Right ventricle myocardium inferior (tissue), 1 donor: Measurements from ENCODE around the gene PCDHGB6. TPM values are rescaled to one million over a fixed set of nuclear protein-coding genes. Genes with fewer than 3 reads are reported as not detected.
A peak's percentile ranks its signal among the peaks of the same experiment; 100 is the strongest.
"Not testable (repeated sequence)": the region's sequence is repeated elsewhere in the genome, so short reads cannot be mapped to it uniquely, and the experiment has no call there.

Experiments used
- ATAC-seq: fragments of 200-7000 bp; cut with Tn5 transposase; one replicate; pipeline ENCODE4 v1.9.1; 2020; ENCODE audit warnings: mild to moderate bottlenecking, moderate library complexity
- DNase-seq: peaks from one replicate; pipeline ENCODE4 v3.0.0; 2021; ENCODE audit errors: missing footprints
- intact Hi-C: fragments of 100-400 bp; cut with DNase I; formaldehyde crosslinking; loops from one replicate; pipeline ENCODE4 v1.11.0; 2022
- long read RNA-seq: library from polyadenylated mRNA; unstranded; transcript quantifications from one replicate; pipeline ENCODE4 v2.0.0, GENCODE V29; 2021
- total RNA-seq: library from RNA; stranded (reverse); fragmentation: NEBNext Ultra II Directional; extraction: Animal tissue kit (Norgen Biotek cat#: 25700); gene quantifications from one replicate; pipeline ENCODE4 v1.2.1, GENCODE V29; 2021
- donor health status: DM: no; HTN: yes; CAD: no; lungs with severe emphysema.

Gene PCDHGB6
- total RNA-seq = 5.9 TPM
- long read RNA-seq, full-length matches to known transcripts = 1 of 1 reads
- long read RNA-seq, partial matches to known transcripts = 0 of 1 reads
- long read RNA-seq, other reads (novel, unspliced or antisense) = 0 of 1 reads

DNA sequence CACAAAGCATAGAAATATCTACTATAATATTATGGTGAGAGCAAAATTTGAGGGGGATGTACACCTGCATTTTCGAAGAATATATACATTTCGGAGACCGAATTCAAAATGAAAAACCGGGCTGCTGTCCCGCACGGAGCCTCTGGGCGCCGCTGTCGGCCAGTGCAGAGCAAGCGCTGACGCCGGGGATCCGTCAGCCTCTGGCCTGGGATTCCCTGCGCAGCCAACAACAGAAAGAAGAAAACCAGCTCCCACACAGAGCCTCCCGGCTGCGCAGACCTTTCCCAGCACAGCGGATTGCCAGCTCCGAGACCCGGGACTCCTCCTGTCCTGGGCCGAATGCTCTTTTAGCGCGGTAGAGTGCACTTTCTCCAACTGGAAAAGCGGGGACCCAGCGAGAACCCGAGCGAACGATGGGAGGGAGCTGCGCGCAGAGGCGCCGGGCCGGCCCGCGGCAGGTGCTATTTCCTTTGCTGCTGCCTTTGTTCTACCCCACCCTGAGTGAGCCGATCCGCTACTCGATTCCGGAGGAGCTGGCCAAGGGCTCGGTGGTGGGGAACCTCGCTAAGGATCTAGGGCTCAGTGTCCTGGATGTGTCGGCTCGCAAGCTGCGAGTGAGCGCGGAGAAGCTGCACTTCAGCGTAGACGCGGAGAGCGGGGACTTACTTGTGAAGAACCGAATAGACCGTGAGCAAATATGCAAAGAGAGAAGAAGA is at the start of gene PCDHGB6:
PCDHGB6 (plus strand) TSS at position 232 of the 716 bp plus-strand sequence; CDS start at position 414, 182 bp downstream.
- peak; percentile 79 for ATAC-seq

DNA sequence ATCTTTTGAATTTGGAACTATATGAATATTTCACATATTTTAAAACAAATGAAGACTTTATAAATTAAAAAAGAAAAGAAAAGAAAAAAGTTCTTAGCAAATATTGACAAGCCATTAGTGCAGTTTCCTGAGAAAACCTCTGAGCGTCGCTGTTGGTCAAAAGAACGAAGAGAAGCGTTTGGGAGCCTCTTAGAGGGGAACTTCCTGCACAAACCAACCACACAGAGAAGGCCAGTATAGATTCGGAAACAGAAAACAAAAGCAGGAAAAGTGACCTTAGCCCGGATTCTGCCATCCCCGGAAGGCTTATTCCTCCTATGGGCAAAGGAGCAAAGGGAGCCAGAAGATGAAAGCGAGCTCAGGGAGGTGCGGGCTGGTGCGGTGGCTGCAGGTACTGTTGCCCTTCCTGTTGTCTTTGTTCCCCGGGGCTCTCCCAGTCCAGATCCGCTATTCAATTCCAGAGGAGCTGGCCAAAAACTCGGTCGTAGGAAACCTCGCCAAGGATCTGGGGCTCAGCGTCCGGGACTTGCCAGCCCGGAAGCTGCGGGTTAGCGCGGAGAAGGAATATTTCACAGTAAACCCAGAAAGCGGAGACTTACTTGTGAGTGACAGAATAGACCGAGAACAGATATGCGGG is 47.9 kb upstream of the PCDHGB6 start, which contains the start of gene PCDHGB2:
PCDHGB2 (plus strand) TSS at position 205 of the 637 bp plus-strand sequence; CDS start at position 347, 142 bp downstream.
- DNase-seq (no peak), ATAC-seq (peak; percentile 39)
- intact Hi-C loops = no loop called here

More for the DNA sequence above, at the start of gene PCDHGB6:
- peak; percentile 81 for DNase-seq
- intact Hi-C loops = not testable (repeated sequence)

DNA sequence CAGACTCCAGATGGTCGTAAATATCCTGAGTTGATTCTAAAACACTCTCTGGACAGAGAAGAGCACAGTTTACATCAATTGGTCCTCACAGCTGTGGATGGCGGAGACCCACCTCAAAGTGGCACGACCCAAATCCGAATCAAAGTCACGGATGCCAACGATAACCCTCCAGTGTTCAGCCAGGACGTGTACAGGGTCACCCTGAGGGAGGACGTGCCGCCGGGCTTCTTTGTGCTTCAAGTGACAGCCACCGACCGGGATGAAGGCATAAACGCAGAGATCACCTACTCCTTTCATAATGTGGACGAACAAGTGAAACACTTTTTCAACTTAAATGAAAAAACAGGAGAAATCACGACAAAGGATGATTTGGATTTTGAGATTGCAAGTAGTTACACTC is 47.1 kb upstream of the PCDHGB6 start:
- ATAC-seq (no peak), DNase-seq (no peak)
- intact Hi-C loops = no loop called here

DNA sequence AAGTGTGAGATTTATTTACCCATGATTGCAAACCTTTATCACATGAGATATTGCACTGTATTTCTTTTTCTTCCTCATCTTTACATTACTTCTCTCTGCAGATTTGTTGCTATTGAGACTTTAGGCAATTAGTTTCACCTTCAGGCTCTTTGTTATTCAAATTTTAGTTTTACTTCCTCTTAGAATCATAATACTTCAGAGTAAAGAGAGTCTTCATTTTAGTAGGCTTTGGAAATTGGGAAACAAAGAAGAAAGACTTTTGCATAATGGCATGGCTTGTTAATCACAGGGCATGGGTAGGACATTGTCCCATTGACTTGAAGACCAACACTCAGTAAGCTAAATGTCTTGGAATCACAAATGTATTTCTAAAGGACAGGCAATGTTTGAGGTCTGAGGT is 45.1 kb upstream of the PCDHGB6 start:
- ATAC-seq (no peak), DNase-seq (no peak)
- intact Hi-C loops = no loop called here

DNA sequence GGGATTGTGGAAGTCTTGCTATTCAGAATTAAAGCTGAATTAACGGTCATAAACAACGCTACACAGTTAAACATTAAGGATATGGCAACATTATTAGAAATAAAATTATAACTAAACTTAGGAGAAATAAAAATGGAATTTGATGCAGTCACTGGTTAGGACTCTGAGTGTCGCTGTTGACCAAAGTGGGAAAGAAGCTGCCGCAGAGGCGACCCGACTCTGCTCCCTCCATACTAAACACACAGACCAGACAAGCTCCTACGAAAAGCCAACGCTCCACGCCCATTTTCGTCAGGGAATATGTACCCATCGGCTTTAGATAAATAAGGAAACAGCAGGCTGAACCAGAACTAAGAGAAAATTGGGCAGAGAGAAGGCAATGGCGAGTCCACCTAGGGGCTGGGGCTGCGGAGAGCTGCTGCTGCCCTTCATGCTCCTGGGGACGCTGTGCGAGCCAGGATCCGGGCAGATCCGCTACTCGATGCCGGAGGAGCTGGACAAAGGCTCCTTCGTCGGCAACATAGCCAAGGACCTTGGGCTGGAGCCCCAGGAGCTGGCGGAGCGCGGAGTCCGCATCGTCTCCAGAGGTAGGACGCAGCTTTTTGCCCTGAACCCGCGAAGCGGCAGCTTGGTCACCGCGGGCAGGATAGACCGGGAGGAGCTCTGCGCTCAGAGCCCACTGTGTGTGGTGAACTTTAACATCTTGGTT is 43.7 kb upstream of the PCDHGB6 start, which contains the start of gene PCDHGA5:
PCDHGA5 (plus strand) TSS at position 211 of the 709 bp plus-strand sequence; CDS start at position 380, 169 bp downstream.
- intact Hi-C loops = no loop called here
- DNase-seq (no peak), ATAC-seq (peak; percentile 65)

DNA sequence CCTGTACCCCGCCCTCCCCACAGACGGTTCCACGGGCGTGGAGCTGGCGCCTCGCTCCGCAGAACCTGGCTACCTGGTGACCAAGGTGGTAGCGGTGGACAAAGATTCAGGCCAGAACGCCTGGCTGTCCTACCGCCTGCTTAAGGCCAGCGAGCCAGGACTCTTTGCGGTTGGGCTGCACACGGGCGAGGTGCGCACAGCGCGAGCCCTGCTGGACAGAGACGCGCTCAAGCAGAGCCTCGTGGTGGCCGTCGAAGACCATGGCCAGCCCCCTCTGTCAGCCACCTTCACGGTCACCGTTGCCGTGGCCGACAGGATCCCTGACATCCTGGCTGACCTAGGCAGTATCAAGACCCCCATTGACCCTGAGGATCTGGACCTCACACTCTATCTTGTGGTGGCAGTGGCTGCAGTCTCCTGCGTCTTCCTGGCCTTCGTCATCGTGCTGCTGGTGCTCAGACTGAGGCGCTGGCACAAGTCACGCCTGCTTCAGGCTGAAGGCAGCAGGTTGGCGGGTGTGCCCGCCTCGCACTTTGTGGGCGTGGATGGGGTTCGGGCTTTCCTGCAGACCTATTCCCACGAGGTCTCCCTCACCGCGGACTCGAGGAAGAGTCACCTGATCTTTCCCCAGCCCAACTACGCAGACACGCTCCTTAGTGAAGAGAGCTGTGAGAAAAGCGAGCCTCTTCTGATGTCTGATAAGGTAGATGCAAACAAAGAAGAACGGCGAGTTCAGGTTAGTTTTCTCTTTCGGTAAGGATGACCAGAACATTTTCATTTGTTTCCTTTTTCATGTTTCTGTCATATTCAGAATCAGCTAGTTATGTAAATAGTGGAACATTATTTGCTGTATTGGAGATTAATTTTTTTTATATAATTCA is 41.6 kb upstream of the PCDHGB6 start:
- intact Hi-C loops = no loop called here
- ATAC-seq (no peak), DNase-seq (no peak)

DNA sequence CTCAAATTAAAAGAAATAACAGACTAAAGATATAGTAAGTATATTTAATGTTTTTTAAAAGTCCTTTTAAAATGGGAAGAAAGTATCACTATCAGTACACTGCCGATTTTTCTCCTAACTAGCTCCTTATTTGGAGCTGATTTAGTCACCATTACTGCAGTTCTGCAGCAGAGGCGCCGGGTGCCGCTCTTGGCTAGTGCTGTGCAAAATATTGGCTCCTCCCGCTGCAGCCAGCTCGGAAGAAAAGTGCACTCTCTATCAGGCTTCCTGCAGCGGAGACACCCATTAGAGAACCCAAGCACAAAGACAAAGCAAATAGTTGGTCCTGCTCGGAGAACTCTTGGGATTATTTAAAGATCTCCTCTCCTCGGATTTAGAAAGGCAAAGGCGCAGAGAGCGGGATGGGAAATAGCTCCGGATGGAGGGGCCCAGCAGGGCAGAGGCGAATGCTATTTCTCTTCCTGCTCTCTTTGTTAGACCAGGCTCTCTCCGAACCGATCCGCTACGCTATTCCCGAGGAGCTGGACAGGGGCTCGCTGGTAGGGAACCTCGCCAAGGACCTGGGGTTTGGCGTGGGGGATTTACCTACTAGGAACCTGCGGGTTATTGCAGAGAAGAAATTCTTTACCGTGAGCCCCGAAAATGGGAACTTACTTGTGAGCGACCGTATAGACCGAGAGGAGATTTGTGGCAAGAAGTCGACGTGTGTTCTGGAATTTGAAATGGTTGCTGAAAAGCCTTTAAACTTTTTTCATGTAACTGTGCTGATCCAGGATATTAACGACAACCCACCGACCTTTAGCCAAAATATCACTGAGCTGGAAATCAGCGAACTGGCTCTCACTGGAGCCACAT is 37.6 kb upstream of the PCDHGB6 start, which contains the start of gene PCDHGB3:
PCDHGB3 (plus strand) TSS at position 249 of the 855 bp plus-strand sequence; CDS start at position 402, 153 bp downstream.
- intact Hi-C loops = loop anchor here (5.0 kb wide), 1 partner anchor 42 kb away; the partner anchor contains the start of gene PCDHGA10
- peak; percentile 84 for DNase-seq
- ATAC-seq = peak; percentile 86

DNA sequence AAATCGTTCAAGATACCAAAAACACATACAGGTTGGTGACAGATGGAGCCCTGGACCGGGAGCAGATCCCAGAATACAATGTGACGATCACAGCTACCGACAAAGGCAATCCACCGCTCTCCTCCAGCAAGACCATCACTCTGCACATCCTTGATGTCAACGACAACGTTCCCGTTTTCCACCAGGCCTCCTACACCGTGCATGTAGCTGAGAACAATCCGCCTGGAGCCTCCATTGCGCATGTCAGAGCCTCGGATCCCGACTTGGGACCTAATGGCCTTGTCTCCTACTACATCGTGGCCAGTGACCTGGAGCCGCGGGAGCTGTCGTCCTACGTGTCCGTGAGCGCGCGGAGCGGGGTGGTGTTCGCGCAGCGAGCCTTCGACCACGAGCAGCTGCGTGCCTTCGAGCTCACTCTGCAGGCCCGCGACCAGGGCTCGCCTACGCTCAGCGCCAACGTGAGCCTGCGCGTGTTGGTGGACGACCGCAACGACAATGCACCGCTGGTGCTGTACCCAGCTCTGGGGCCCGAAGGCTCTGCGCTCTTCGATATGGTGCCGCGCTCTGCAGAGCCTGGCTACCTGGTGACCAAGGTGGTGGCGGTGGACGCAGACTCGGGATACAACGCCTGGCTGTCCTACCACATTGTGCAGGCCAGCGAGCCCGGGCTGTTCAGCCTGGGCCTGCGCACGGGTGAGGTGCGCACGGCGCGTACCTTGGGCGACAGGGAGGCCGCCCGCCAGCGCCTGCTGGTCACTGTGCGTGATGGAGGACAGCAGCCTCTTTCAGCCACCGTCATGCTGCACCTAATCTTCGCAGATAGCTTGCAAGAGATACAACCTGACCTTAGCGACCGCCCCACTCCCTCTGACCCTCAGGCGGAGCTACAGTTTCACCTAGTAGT is 36.0 kb upstream of the PCDHGB6 start:
- ATAC-seq (peak; percentile 34), DNase-seq (no peak)
- intact Hi-C loops = loop anchor here (5.0 kb wide), 1 partner anchor 40 kb away; the partner anchor contains the start of gene PCDHGA10

DNA sequence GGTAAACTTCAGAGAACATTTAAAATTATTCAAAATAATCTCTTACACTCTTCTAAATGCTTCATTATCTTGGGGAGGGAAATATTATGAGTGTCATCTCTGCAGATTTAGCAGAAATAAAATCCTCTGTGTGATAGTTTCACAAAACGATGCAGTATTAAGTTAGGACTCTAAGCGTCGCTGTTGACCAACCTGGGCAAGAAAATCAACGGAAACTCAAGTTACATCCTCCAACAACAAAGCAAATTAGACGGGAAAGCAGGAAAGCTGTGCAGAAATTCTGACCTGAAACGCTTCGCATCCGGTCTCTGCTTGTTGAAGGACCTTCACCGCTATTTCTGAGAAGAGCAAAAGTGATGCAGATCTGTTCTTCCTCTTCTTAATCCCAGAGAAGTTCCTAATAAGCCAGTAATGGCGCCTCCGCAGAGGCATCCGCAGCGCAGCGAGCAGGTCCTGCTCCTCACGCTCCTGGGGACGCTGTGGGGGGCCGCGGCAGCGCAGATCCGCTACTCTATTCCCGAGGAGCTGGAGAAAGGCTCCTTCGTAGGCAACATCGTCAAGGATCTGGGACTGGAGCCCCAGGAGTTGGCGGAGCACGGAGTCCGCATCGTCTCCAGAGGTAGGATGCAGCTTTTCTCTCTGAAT is 34.0 kb upstream of the PCDHGB6 start, which contains the start of gene PCDHGA6:
PCDHGA6 (plus strand) TSS at position 219 of the 645 bp plus-strand sequence; CDS start at position 412, 193 bp downstream.
- DNase-seq (no peak), ATAC-seq (no peak)
- intact Hi-C loops = loop anchor here (5.0 kb wide), 1 partner anchor 39 kb away; the partner anchor contains the start of gene PCDHGA10

DNA sequence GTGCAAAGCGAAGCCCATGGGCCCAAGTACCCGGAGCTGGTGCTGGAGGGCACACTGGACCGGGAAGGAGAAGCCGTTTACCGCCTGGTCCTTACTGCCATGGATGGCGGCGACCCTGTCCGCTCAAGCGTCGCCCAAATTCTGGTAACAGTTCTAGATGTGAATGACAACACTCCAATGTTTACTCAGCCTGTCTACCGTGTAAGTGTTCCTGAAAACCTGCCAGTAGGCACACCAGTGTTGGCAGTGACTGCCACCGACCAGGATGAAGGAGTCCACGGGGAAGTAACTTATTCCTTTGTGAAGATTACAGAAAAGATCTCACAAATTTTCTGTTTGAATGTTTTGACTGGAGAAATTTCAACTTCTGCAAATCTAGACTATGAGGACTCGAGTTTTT is 33.2 kb upstream of the PCDHGB6 start:
- peak; percentile 26 for ATAC-seq
- intact Hi-C loops = loop anchor here (1.0 to 5.0 kb wide), 2 partner anchors 21 to 38 kb away; partner anchors contain the start of gene PCDHGA10
- DNase-seq = no peak

DNA sequence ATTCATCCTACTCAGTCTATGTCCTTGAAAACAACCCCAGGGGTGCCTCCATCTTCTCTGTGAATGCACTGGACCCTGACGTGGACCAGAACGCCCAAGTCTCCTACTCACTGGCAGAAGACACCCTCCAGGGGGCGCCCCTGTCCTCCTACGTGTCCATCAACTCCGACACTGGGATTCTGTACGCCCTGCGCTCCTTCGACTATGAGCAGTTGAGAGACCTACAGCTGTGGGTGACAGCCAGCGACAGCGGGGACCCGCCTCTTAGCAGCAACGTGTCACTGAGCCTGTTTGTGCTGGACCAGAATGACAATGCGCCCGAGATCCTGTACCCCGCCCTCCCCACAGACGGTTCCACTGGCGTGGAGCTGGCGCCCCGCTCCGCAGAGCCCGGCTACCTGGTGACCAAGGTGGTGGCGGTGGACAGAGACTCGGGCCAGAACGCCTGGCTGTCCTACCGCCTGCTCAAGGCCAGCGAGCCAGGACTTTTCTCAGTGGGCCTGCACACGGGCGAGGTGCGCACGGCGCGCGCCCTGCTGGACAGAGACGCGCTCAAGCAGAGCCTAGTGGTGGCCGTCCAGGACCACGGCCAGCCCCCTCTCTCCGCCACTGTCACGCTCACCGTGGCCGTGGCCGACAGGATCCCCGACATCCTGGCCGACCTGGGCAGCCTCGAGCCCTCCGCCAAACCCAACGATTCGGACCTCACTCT is 32.2 kb upstream of the PCDHGB6 start:
- DNase-seq = not testable (repeated sequence)
- peak; percentile 26 for ATAC-seq
- intact Hi-C loops = loop anchor here (1.0 kb wide), 1 partner anchor 20 kb away; no protein-coding TSS in a partner anchor

DNA sequence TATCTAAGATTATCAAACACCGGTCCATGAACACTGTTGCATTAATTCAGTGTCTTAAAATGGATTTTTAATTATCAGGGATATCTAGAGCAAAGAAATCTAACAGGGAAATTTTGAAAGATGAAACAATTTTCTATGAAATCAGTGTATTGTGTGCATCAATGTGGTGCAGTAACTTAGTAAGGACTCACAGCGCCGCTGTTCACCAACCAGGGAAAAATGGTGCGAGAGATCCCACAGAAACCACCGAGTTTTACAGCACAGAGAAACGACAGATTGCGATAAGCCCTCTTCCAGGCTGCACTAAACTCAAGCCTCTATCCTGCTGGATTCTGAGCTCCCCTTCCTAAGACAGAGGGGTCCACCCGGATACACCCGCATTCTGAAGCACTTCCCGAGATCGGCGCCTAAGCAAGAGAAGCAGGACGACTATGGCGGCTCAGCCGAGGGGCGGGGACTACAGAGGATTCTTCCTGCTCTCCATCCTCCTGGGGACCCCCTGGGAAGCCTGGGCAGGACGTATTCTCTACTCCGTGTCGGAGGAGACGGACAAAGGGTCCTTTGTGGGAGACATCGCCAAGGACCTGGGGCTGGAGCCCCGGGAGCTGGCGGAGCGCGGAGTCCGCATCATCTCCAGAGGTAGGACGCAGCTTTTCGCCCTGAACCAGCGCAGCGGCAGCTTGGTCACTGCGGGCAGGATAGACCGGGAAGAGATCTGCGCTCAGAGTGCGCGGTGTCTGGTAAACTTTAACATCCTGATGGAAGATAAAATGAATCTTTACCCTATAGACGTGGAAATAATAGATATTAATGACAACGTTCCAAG is 25.1 kb upstream of the PCDHGB6 start, which contains the start of gene PCDHGA7:
PCDHGA7 (plus strand) TSS at position 274 of the 826 bp plus-strand sequence; CDS start at position 432, 158 bp downstream.
- intact Hi-C loops = no loop called here
- DNase-seq = no peak
- no peak for ATAC-seq

DNA sequence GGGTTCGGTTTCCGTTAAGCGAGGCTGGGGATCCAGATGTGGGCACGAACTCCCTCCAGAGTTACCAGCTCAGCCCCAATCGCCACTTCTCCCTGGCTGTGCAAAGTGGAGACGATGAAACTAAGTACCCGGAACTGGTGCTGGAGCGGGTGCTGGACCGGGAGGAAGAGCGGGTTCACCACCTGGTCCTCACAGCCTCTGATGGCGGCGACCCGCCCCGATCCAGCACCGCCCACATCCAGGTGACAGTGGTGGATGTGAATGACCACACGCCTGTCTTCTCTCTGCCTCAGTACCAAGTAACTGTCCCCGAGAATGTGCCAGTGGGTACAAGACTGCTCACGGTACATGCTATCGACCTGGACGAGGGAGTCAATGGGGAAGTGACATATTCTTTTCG is 24.5 kb upstream of the PCDHGB6 start:
- DNase-seq (no peak), ATAC-seq (no peak)
- intact Hi-C loops = no loop called here
